ENCODE data around the gene SFSWAP. TPM values are rescaled to one million over a fixed set of nuclear protein-coding genes. Genes with fewer than 3 reads are reported as not detected.
"Not testable (repeated sequence)": the region's sequence is repeated elsewhere in the genome, so short reads cannot be mapped to it uniquely, and the experiment has no call there.

Gene SFSWAP
- total RNA-seq, 2 donors from 2014 or later, result 19.2 to 24.9 TPM

DNA sequence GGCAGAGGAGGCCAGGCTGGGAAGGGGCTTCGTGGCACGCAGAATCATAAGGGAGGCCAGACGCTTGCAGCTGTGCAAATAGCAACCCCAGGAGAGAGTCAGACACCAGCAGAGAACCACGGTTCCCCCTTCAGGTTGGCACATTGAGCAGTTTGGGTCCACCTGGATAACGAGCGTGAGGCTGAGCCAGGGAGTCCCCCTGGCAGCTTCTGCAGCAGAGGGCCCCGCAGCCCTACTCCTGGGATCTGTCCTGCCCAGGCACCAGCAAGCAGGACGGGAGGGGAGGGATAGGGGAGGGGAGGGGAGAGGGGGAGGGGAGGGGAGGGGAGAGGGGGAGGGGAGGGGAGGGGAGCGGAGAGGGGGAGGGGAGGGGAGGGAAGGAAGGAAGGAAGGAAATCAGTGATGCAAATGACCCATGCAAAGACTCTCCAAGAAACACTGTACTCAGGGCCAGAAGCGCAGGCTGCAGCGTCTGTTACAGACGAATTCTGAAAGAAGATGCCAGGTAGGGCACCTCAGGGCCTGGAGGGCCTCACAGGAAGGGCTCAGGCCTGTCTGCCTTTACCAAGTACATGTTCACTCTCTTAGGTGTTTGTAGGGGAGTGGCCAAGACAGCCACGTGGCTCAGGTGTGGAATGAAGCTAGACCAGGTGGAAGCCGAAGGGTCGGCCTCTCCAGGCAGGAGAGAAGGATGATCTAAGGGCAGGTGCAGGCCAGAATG lies 85.0 kb downstream of the SFSWAP start:
- intact Hi-C loops (cut with DNase I), result no loop called here
- ATAC-seq, result no peak
- DNase-seq, result no peak

GRCh38 chr12:131796411-131796736 lies 85.5 kb downstream of the SFSWAP start:
- DNase-seq, result no peak
- no peak for ATAC-seq
- intact Hi-C loops (cut with DNase I), result no loop called here

DNA sequence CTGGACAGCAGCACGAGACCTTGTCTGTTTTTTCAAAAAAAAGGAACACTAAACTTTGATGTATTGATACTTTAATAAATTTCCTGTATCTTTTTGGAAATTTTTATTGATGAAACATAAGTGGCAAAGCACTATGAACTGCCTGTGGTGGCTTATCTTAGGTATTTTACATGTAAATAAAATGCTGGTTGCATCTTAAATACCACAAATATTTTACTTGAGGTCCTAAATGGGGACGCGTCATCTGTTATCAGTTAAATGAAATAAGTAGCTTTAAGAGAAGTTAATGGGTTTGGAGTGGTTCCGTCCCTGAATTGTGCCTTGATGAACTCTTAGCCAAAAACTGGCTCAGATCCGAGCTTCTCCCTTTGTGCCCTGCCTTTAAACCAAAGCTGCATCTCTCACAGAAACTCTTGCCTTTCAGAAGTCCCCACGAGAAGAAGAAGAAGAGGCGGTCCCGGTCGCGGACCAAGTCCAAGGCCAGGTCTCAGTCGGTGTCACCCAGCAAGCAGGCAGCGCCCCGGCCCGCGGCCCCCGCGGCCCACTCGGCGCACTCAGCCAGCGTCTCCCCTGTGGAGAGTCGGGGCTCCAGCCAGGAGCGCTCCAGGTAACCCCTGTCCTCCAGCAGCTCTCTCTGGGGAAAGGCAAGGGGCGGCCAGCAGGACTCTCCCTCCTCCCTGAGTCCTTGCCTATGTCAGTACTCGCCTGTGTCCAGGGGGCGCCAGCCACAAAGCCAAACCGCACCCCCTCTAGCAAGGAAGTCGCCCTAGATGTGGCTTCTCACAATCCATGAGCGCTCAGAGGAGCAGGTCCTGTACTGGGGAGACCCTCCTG lies 86.1 kb downstream of the SFSWAP start:
- no peak for DNase-seq
- ATAC-seq, result no peak

GRCh38 chr12:131797588-131797934 lies 86.7 kb downstream of the SFSWAP start:
- no peak for DNase-seq
- no peak for ATAC-seq
- intact Hi-C loops (cut with DNase I), result no loop called here

More for the DNA sequence above, 86.1 kb downstream of the SFSWAP start:
- intact Hi-C loops (cut with DNase I), result no loop called here

DNA sequence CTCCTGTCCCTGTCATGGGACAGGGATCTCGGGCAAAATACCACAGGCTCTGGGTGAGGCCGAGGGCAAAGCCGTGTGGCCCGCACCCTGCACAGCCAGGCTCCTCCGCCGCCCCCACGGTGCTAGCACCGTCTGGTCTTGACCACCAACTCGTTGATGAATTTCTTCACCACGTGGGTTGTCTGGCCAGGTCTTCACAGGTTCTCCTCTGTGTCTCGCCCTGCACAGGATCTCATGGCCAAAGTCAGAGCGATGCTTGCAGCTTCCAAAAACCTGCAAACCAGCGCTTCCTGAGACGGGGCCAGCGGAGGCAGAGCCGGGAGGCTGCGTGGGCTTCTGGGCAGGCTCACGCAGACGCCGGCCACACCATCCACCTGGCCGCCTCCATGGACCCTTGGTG lies 88.3 kb downstream of the SFSWAP start:
- no peak for ATAC-seq
- no peak for DNase-seq

DNA sequence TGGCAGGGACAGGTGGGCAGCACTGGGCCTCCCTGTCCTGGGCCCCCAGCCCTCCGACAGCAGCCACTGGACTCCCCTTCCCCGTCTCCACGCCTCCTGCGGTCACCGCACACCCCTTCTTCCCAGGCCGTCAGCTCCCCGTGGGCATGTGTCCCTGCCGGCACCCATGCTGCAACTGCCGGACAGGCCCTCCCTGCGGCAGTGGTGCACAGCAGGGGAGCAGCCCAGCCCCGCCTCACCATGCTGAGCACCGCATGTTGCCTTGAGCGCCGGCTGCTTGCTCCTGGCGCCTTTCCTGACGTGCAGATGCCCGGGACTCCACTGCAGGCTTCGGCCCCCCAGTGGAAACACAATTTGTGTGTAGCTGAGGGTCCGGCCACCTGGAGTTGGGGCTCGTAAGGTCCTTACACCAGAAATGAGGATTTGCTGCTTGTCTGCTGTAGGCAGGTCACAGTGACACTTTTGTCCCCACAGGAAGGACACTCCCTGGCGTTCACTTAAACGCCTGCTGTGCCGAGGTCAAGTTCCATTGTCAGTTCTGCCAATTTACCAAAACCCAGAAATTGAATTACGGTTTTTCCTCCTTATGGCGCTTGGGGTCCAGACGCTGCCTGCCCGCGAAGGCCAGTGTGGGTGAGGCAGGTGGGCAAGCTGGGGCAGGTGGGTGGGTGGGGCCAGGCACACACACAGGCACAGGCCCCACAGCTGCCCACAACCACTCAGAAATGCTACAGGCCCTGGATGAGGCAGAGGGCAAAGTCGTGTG lies 89.1 kb downstream of the SFSWAP start:
- no peak for DNase-seq
- intact Hi-C loops (cut with DNase I), result no loop called here
- ATAC-seq, result no peak

More for the DNA sequence above, 88.3 kb downstream of the SFSWAP start:
- intact Hi-C loops (cut with DNase I), result no loop called here

GRCh38 chr12:131800594-131801135 lies 89.8 kb downstream of the SFSWAP start:
- DNase-seq (no peak), ATAC-seq (no peak)
- intact Hi-C loops (cut with DNase I), result no loop called here

GRCh38 chr12:131801254-131801866 lies 90.5 kb downstream of the SFSWAP start:
- ATAC-seq, result no peak
- DNase-seq, result no peak
- intact Hi-C loops (cut with DNase I), result no loop called here

GRCh38 chr12:131803961-131804521 lies 93.2 kb downstream of the SFSWAP start:
- intact Hi-C loops (cut with DNase I), result no loop called here
- DNase-seq (no peak), ATAC-seq (peak; percentile 22 to 24)

DNA sequence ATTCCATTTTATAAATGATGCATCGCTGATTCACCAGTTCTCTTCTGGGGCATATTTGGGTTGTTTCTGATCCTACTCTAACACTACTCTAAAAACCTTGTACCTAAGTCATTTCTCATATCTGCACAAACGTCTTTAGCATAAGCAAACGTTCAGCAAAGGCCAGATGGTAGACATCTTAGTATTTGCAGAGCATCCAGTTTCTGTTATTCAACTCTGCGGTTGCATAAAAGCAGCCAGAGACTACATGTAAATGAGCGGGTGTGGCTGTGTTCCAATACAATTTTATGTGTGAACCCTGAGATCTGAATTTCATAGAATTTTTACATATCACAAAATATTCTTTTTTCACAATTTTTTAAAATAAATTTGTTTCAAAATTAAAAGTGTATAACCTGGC lies 94.5 kb downstream of the SFSWAP start:
- intact Hi-C loops (cut with DNase I), result no loop called here
- no peak for ATAC-seq

GRCh38 chr12:131806674-131807073 lies 95.8 kb downstream of the SFSWAP start:
- DNase-seq (no peak), ATAC-seq (no peak)
- intact Hi-C loops (cut with DNase I), result no loop called here

More for the DNA sequence above, 94.5 kb downstream of the SFSWAP start:
- DNase-seq, result no peak

DNA sequence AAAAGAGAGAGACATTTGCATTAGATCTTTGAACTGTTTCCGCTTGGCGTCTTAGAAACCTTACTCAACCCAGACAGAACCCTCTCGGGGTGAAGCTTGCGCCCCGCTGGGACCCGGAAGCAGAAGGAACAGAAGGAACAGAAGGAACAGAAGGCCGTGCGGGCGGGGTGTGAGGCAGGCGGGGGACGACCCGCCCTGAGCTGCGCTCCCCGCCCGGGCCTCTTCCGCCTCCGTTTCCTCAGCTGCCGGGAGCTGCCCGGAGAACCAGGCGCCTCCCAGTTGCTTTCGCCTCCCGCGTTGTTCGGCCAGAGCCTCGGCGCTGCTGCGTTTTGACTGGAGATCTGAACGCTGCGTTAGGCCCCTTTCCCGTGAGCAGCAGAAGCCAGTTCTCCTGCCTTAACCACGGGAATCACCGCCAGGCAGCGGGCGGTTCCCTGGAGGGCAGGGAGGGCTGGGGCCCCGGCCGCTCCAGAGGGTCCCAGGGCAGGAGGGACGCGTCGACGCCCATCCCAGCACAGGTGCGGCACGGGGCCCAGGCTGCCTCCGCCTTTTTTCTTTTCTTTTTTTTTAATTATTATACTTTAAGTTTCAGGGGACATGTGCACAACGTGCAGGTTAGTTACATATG lies 98.0 kb downstream of the SFSWAP start:
- DNase-seq, result peak; percentile 52

DNA sequence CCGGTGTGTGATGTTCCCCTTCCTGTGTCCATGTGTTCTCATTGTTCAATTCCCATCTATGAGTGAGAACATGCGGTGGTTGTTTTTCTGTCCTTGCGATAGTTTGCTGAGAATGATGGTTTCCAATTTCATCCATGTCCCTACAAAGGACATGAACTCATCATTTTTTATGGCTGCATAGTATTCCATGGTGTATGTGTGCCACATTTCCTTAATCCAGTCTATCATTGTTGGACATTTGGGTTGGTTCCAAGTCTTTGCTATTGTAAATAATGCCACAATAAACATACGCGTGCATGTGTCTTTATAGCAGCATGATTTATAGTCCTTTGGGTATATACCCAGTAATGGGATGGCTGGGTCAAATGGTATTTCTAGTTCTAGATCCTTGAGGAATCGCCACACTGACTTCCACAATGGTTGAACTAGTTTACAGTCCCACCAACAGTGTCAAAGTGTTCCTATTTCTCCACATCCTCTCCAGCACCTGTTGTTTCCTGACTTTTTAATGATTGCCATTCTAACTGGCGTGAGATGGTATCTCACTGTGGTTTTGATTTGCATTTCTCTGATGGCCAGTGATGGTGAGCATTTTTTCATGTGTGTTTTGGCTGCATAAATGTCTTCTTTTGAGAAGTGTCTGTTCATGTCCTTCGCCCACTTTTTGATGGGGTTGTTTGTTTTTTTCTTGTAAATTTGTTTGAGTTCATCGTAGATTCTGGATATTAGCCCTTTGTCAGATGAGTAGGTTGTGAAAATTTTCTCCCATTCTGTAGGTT lies 98.8 kb downstream of the SFSWAP start:
- ATAC-seq; intact Hi-C loops (cut with DNase I); DNase-seq: not testable (repeated sequence)

More for the DNA sequence above, 98.0 kb downstream of the SFSWAP start:
- intact Hi-C loops (cut with DNase I), result no loop called here
- peak; percentile 77 to 82 for ATAC-seq

- DNase-seq, result no peak
- intact Hi-C loops (cut with DNase I), result no loop called here
- no peak for ATAC-seq
Observed at GRCh38 chr12:131810726-131811125, 99.8 kb downstream of the SFSWAP start.

- intact Hi-C loops (cut with DNase I), result no loop called here
- DNase-seq (no peak), ATAC-seq (no peak)
Observed at GRCh38 chr12:131815131-131815530, 104.2 kb downstream of the SFSWAP start.

GRCh38 chr12:131816495-131816894 lies 105.6 kb downstream of the SFSWAP start:
- no peak for DNase-seq

GRCh38 chr12:131817241-131817640 lies 106.4 kb downstream of the SFSWAP start:
- intact Hi-C loops (cut with DNase I), result no loop called here
- no peak for DNase-seq
- no peak for ATAC-seq

More at GRCh38 chr12:131816495-131816894, 105.6 kb downstream of the SFSWAP start:
- no peak for ATAC-seq
- intact Hi-C loops (cut with DNase I), result no loop called here
